Muscle layer of duodenum (tissue), 2 donors: ENCODE data around the gene SPTAN1.
"Not testable (repeated sequence)": the region's sequence is repeated elsewhere in the genome, so short reads cannot be mapped to it uniquely, and the experiment has no call there.

Experiments used
- H3K27ac ChIP-seq: one replicate; pipeline ENCODE4 v1.7.0; 2013; ENCODE audit warnings: mild to moderate bottlenecking, low read length
- H3K27me3 ChIP-seq: one replicate; pipeline ENCODE4 v1.7.0; 2013; ENCODE audit warnings: low read depth, mild to moderate bottlenecking, control low read depth, low read length
- H3K36me3 ChIP-seq, 2 donors: one replicate each; pipeline ENCODE4 v1.7.0; 2013; ENCODE audit warnings: low read length in 2 of 2, control low read depth in 1 of 2, mild to moderate bottlenecking in 1 of 2; ENCODE audit not compliant: insufficient read depth in 2 of 2, control insufficient read depth in 1 of 2
- H3K4me1 ChIP-seq, 2 donors: one replicate each; pipeline ENCODE4 v1.7.0; 2013; ENCODE audit warnings: low read length in 2 of 2, mild to moderate bottlenecking in 2 of 2, control low read depth in 1 of 2, moderate library complexity in 1 of 2; ENCODE audit not compliant: insufficient read depth in 2 of 2, control insufficient read depth in 1 of 2
- H3K4me3 ChIP-seq, 2 donors: one replicate each; pipeline ENCODE4 v1.7.0; 2013; ENCODE audit warnings: low read length in 2 of 2, low read depth in 1 of 2, mild to moderate bottlenecking in 1 of 2
- H3K9me3 ChIP-seq, 2 donors: one replicate each; pipeline ENCODE4 v1.7.0; 2013; ENCODE audit warnings: low read length in 2 of 2, control low read depth in 1 of 2, mild to moderate bottlenecking in 1 of 2; ENCODE audit not compliant: control insufficient read depth in 1 of 2
- donor health status: healthy.

SPTAN1 gene

GRCh38 chr9:128552153-128552743 is at the start of gene SPTAN1:
Gene SPTAN1, plus strand, starts transcription at chr9:128552587. Its CDS starts 14,154 bp downstream, at chr9:128566741.
- peak within 1 kb of the TSS; percentile 82 for H3K27ac ChIP-seq
- peaks cover 24 to 68% of the 10 kb centered on the region in 2 donors for H3K4me1 ChIP-seq
- H3K9me3 ChIP-seq: no peaks in the 10 kb centered on the region
- H3K36me3 ChIP-seq: peaks cover 0 to 6% of the 10 kb centered on the region in 2 donors
- H3K27me3 ChIP-seq: no peaks in the 10 kb centered on the region
- peak within 1 kb of the TSS; percentile 91 to 95 for H3K4me3 ChIP-seq

- not testable (repeated sequence) for H3K9me3 ChIP-seq, H3K27ac ChIP-seq, H3K4me3 ChIP-seq, H3K27me3 ChIP-seq
- H3K4me1 ChIP-seq: peaks cover 8 to 14% of the 10 kb centered on the region in 2 donors
- peaks cover 7 to 21% of the 10 kb centered on the region in 2 donors for H3K36me3 ChIP-seq
Observed at GRCh38 chr9:128503415-128503825, 49.0 kb upstream of the SPTAN1 start.

GRCh38 chr9:128503870-128504269 is 48.5 kb upstream of the SPTAN1 start:
- Histone ChIP-seq H3K9me3 (no peaks in the 10 kb centered on the region), H3K4me3 (peak overlapping the region; percentile 87 to 95), H3K4me1 (peaks cover 8 to 14% of the 10 kb centered on the region in 2 donors), H3K36me3 (peaks cover 2 to 21% of the 10 kb centered on the region in 2 donors), H3K27ac (no peak overlapping the region), H3K27me3 (no peaks in the 10 kb centered on the region)

- H3K9me3 ChIP-seq: no peaks in the 10 kb centered on the region
- peak within 1 kb of the TSS; percentile 80 for H3K27ac ChIP-seq
- no peaks in the 10 kb centered on the region for H3K27me3 ChIP-seq
- H3K4me1 ChIP-seq: peaks cover 8 to 14% of the 10 kb centered on the region in 2 donors
- peak within 1 kb of the TSS; percentile 87 to 95 for H3K4me3 ChIP-seq
- H3K36me3 ChIP-seq: peaks cover 0 to 19% of the 10 kb centered on the region in 2 donors
Observed at GRCh38 chr9:128504485-128505413, 47.6 kb upstream of the SPTAN1 start, which contains the start of gene GLE1. Gene GLE1, plus strand, starts transcription at chr9:128504719. Its CDS starts 87 bp downstream, at chr9:128504806.

- Histone ChIP-seq H3K9me3 (no peaks in the 10 kb centered on the region), H3K4me3 (peak overlapping the region; percentile 87 to 95), H3K36me3 (peaks cover 0 to 17% of the 10 kb centered on the region in 2 donors), H3K27ac (peak overlapping the region; percentile 80), H3K4me1 (peaks cover 8 to 14% of the 10 kb centered on the region in 2 donors), H3K27me3 (no peaks in the 10 kb centered on the region)
Observed at GRCh38 chr9:128505414-128505765, 47.0 kb upstream of the SPTAN1 start.

- not testable (repeated sequence) for H3K4me3 ChIP-seq, H3K9me3 ChIP-seq, H3K27me3 ChIP-seq, H3K27ac ChIP-seq
- peaks cover 8 to 14% of the 10 kb centered on the region in 2 donors for H3K4me1 ChIP-seq
- peaks cover 0 to 17% of the 10 kb centered on the region in 2 donors for H3K36me3 ChIP-seq
Observed at GRCh38 chr9:128505906-128506305, 46.5 kb upstream of the SPTAN1 start.

GRCh38 chr9:128512820-128513219 is 39.6 kb upstream of the SPTAN1 start:
- Histone ChIP-seq H3K36me3 (peaks cover 16 to 32% of the 10 kb centered on the region in 2 donors), H3K27ac (no peak overlapping the region), H3K4me1 (no peaks in the 10 kb centered on the region), H3K4me3 (no peak overlapping the region), H3K9me3 (no peaks in the 10 kb centered on the region), H3K27me3 (no peaks in the 10 kb centered on the region)

GRCh38 chr9:128521956-128522355 is 30.4 kb upstream of the SPTAN1 start:
- Histone ChIP-seq H3K36me3 (peaks cover 20 to 46% of the 10 kb centered on the region in 2 donors), H3K27me3 (no peaks in the 10 kb centered on the region), H3K4me3 (no peak overlapping the region), H3K9me3 (no peaks in the 10 kb centered on the region), H3K27ac (no peak overlapping the region), H3K4me1 (peaks cover 0 to 14% of the 10 kb centered on the region in 2 donors)

- no peaks in the 10 kb centered on the region for H3K9me3 ChIP-seq
- H3K36me3 ChIP-seq: peaks cover 22 to 46% of the 10 kb centered on the region in 2 donors
- H3K4me3 ChIP-seq: no peak overlapping the region
- H3K27me3 ChIP-seq: no peaks in the 10 kb centered on the region
- H3K27ac ChIP-seq: no peak overlapping the region
- peaks cover 0 to 14% of the 10 kb centered on the region in 2 donors for H3K4me1 ChIP-seq
Observed at GRCh38 chr9:128523199-128523925, 29.0 kb upstream of the SPTAN1 start.

- H3K4me3 ChIP-seq: no peak overlapping the region
- no peaks in the 10 kb centered on the region for H3K27me3 ChIP-seq
- no peak overlapping the region for H3K27ac ChIP-seq
- peaks cover 0 to 14% of the 10 kb centered on the region in 2 donors for H3K4me1 ChIP-seq
- no peaks in the 10 kb centered on the region for H3K9me3 ChIP-seq
- peaks cover 41 to 63% of the 10 kb centered on the region in 2 donors for H3K36me3 ChIP-seq
Observed at GRCh38 chr9:128526720-128527119, 25.7 kb upstream of the SPTAN1 start.
